Psoas muscle (tissue), 8 donors: Measurements from ENCODE around the gene CTU2. TPM values are rescaled to one million over a fixed set of nuclear protein-coding genes. Genes with fewer than 3 reads are reported as not detected.

Source experiments
- ATAC-seq, 4 donors: fragments of 200-7000 bp; cut with Tn5 transposase; one replicate each; pipeline ENCODE4 v1.9.1; 2020; ENCODE audit warnings: moderate library complexity in 3 of 4, mild to moderate bottlenecking in 2 of 4
- DNase-seq, 2 donors: peaks; one replicate each; pipeline ENCODE4 v3.0.0-alpha.2; 2020
- H3K27ac ChIP-seq: fragments of 200-600 bp; one replicate; pipeline ENCODE4 v1.8.0; 2022
- H3K27me3 ChIP-seq, 3 donors: fragments of 200-600 bp in 1 of 3; one replicate each; pipeline versions ENCODE4 v1.6.1 to v1.8.0; 2013 to 2022; ENCODE audit warnings: low read length in 2 of 3, mild to moderate bottlenecking in 2 of 3, moderate library complexity in 1 of 3; ENCODE audit not compliant: insufficient read depth in 3 of 3
- H3K36me3 ChIP-seq, 2 donors: fragments of 200-600 bp in 1 of 2; one replicate each; pipeline versions ENCODE4 v1.6.1 to v1.8.0; 2013 to 2022; ENCODE audit warnings: low read depth in 1 of 2, mild to moderate bottlenecking in 1 of 2, moderate library complexity in 1 of 2; ENCODE audit not compliant: insufficient read depth in 1 of 2
- H3K4me1 ChIP-seq: fragments of 200-600 bp; one replicate; pipeline ENCODE4 v1.8.0; 2022
- H3K4me3 ChIP-seq: fragments of 200-600 bp; one replicate; pipeline ENCODE4 v1.8.0; 2022; ENCODE audit warnings: mild to moderate bottlenecking
- H3K9me3 ChIP-seq: fragments of 200-600 bp; one replicate; pipeline ENCODE4 v1.8.0; 2022
- WGBS, 3 donors: extraction: QIAGEN DNeasy Blood & Tissue Kit; methylation state at CpG; one replicate each; pipeline versions ENCODE4 v1.1.6 to v1.1.7; 2013; 5-methylcytosine and 5-hydroxymethylcytosine counted together
- intact Hi-C, 2 donors: fragments of 100-400 bp; cut with DNase I; formaldehyde crosslinking; loops; one replicate each; pipeline versions ENCODE4 v1.11.0 to v1.14.2; 2022
- long read RNA-seq, 2 donors: library from polyadenylated mRNA; unstranded; transcript quantifications; one replicate each; pipeline ENCODE4 v2.0.0, GENCODE V29; 2021
- polyA plus RNA-seq, 3 donors: library from polyadenylated mRNA; stranded (reverse); fragments of 200-250 nt; gene quantifications; one replicate each; pipeline ENCODE4 v1.2.3, GENCODE V29; 2013
- total RNA-seq, 4 donors: library from RNA; stranded (reverse); fragmentation: NEBNext Ultra II Directional in 2 of 4; extraction: Animal tissue kit (Norgen Biotek cat#: 25700) in 2 of 4; gene quantifications; one replicate each; pipeline versions ENCODE4 v1.2.1 to v1.2.4, GENCODE V29; 2021 to 2023
- TF ChIP-seq, protein P1 (sequence below): fragments of 200-600 bp; IDR thresholded peaks from one replicate; pipeline ENCODE4 v1.8.0; 2022; ENCODE audit warnings: antibody characterized with exemption
- donor health status: healthy with polysubstance abuse.
- donor health status: DM: no; HTN: no; CAD: no; lungs with moderate emphysema.
- donor health status: Bipolar disorder and iron deficiency.
- donor health status: healthy.
- donor health status: DM: yes; HTN: yes; CAD: no.
- donor health status: DM: no; HTN: no; CAD: no.
- donor health status: DM: no; HTN: no; CAD: no.
- donor health status: DM: yes; HTN: yes; CAD: no.

Gene CTU2
- total RNA-seq: 10 to 100 TPM; 12.4 to 24.1 (median 19.6) TPM
- 10 to 100 TPM; 20.2 to 24.1 (median 21.9) TPM for polyA plus RNA-seq
- long read RNA-seq, donor 1, transcript CTU2-202 (15 exons, 1,751 nt): major isoform, 18 of 24 reads
- long read RNA-seq, donor 1, partial matches to known transcripts: 4 of 24 reads
- long read RNA-seq, donor 1, other reads (novel, unspliced or antisense): 2 of 24 reads
- long read RNA-seq, donor 2, transcript CTU2-202 (15 exons, 1,751 nt): major isoform, 39 of 56 reads
- long read RNA-seq, donor 2, partial matches to known transcripts: 8 of 56 reads
- long read RNA-seq, donor 2, other reads (novel, unspliced or antisense): 9 of 56 reads

DNA sequence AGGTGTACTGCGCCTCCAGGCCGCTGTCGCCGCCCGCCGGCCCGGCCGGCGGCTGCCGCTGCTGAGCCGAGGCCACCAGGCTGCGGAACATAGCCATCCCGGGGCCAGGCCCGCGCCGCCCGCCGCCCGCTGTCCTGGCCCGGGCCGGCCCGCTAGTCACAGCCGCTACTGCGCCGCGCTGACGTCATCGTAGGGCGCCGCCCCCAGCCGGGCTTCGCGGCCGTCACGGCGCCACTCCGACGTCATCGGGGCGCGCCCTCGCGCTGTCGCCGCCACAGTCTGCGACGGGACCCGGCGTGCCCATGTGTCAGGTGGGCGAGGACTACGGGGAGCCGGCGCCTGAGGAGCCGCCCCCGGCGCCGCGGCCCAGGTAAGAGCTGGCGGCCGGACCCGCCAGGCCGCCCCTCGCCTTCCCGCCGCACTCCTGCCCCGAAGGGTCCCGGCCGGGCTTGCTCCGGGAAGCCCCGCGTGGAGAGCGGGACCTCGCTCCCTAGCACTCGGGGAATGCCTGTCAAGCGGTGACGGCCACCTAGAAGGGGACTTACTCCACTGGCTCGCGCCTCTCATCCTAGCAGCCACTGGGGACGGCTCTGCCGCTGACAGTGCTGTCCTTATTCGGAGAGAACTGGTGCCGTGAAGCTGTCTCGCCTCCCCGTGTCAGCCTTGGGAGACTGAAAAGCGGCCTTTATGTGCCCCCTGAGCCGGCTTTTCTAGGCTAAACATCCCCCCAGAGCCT is at the start of gene CTU2, which contains the start of gene RNF166:
Gene CTU2, plus strand, starts transcription at position 275 of the 736 bp plus-strand sequence. Its CDS starts 28 bp downstream, at position 303.
Gene RNF166, minus strand, starts transcription at position 180 of the 736 bp plus-strand sequence. Its CDS starts 83 bp downstream, at position 97.
- intact Hi-C loops: loop anchor here (5.0 kb wide), 2 partner anchors 44 to 139 kb away; partner anchors contain the start of gene MVD (in 1 of the 2)
- 0 to 1% (median 0%) methylated on average over 49 to 86 of the region's 86 CpGs for WGBS, 3 donors
- Histone ChIP-seq H3K27me3 (no peaks in the 10 kb centered on the region), H3K9me3 (no peaks in the 10 kb centered on the region), H3K4me1 (peaks cover 18% of the 10 kb centered on the region), H3K27ac (peak within 1 kb of the TSS; percentile 91), H3K4me3 (peak within 1 kb of the TSS; percentile 88), H3K36me3 (peaks cover 0 to 20% of the 10 kb centered on the region in 2 donors)
- peak; percentile 93 to 96 (median 94) for ATAC-seq
- TF ChIP-seq, protein P1, sequence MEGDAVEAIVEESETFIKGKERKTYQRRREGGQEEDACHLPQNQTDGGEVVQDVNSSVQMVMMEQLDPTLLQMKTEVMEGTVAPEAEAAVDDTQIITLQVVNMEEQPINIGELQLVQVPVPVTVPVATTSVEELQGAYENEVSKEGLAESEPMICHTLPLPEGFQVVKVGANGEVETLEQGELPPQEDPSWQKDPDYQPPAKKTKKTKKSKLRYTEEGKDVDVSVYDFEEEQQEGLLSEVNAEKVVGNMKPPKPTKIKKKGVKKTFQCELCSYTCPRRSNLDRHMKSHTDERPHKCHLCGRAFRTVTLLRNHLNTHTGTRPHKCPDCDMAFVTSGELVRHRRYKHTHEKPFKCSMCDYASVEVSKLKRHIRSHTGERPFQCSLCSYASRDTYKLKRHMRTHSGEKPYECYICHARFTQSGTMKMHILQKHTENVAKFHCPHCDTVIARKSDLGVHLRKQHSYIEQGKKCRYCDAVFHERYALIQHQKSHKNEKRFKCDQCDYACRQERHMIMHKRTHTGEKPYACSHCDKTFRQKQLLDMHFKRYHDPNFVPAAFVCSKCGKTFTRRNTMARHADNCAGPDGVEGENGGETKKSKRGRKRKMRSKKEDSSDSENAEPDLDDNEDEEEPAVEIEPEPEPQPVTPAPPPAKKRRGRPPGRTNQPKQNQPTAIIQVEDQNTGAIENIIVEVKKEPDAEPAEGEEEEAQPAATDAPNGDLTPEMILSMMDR: no peak
- DNase-seq: peak; percentile 94 to 97

DNA sequence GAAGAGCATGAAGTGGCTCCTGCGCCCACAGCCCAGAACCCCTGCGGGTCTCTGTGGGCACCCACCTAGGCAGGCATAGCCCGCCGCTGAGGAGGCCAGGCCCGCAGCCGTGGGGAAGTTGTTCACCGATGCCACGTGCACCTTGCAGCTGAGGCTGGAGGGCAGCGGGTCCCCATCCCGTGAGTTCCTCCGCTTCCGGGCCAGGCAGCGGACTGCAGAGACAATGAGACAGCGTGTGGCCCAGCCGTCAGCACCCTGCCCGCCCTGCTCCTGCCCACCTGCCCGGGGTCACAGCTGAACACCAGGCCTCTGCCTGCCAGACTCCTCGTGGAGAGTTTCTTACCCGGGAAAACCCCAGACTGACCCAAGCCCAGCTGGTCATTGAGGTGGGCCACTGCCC is 48.9 kb upstream of the CTU2 start:
- DNase-seq (no peak), ATAC-seq (no peak)
- H3K27ac ChIP-seq: no peak overlapping the region
- H3K4me3 ChIP-seq: no peak overlapping the region
- H3K9me3 ChIP-seq: no peaks in the 10 kb centered on the region
- intact Hi-C loops: no loop called here
- no peaks in the 10 kb centered on the region for H3K27me3 ChIP-seq
- H3K36me3 ChIP-seq: peaks cover 0 to 33% of the 10 kb centered on the region in 2 donors
- H3K4me1 ChIP-seq: peaks cover 5% of the 10 kb centered on the region
- TF ChIP-seq, protein P1: no peak
- WGBS, 3 donors: 89 to 91% (median 90%) methylated on average over 18 to 19 of the region's 19 CpGs

DNA sequence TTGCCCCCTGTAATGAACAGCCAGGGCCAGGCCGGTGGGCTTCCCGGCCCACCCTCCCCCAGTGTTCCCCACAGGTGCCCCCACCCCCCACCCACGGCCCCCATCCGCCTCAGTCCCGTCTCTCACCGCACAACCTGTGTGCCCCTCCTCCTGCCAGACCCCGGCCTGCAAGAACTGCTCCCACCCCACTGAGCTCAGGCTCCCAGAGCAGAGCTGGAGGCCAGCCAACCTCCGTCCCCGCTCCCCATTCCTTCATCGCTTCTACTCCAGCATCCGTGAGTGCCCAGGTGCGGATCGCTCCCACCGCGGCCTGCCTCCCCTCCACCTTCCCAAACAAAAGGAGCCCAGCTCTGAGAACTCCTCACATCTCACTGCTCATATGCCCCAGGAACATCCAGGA is 47.6 kb upstream of the CTU2 start:
- Histone ChIP-seq H3K27me3 (no peaks in the 10 kb centered on the region), H3K4me3 (no peak overlapping the region), H3K36me3 (peaks cover 0 to 24% of the 10 kb centered on the region in 2 donors), H3K27ac (no peak overlapping the region), H3K4me1 (peaks cover 6% of the 10 kb centered on the region), H3K9me3 (no peaks in the 10 kb centered on the region)
- TF ChIP-seq, protein P1: no peak
- intact Hi-C loops: no loop called here
- DNase-seq: no peak
- ATAC-seq: no peak
- 87 to 93% (median 93%) methylated on average over 13 to 15 of the region's 15 CpGs for WGBS, 3 donors

DNA sequence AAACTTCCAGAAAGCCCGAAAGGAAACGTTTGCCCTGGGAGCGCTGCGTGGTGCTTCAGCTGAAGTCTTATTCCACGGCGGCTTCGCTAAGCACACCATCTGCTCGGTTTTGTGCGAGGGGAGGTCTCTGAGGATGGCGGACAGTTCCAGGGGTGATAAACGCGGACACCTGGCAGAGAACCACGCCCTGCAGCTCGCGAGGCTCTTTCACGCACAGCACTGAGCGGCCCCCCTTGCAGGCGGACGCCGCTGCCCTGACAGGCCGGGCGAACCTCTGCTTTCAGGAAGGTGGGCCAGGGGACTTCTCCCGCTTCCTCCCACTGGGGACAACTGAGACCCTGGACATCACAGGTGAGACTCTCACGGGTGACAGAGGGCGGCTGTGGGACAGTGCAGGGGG is 47.1 kb upstream of the CTU2 start:
- TF ChIP-seq, protein P1: no peak
- intact Hi-C loops: no loop called here
- Histone ChIP-seq H3K4me3 (no peak overlapping the region), H3K36me3 (peaks cover 0 to 20% of the 10 kb centered on the region in 2 donors), H3K4me1 (peaks cover 6% of the 10 kb centered on the region), H3K27ac (no peak overlapping the region), H3K9me3 (no peaks in the 10 kb centered on the region), H3K27me3 (no peaks in the 10 kb centered on the region)
- DNase-seq: no peak
- no peak for ATAC-seq
- WGBS, 3 donors: 91 to 94% (median 92%) methylated on average over 25 of the region's 25 CpGs
